Activated T-cell treated with anti-CD3 and anti-CD28 coated beads, Interleukin-2, amount 50 U/mL, for 72 hours (primary cell): ENCODE results near the gene XPR1. TPM values are rescaled to one million over a fixed set of nuclear protein-coding genes. Genes with fewer than 3 reads are reported as not detected.

Source experiments
- ATAC-seq, 2 donors: fragments of 150-1000 bp; cut with Tn5 transposase; replicated peaks in 1 of 2; 2 replicates each; pipeline ENCODE4 v1.10.0; 2021; ENCODE audit warnings: moderate library complexity in 2 of 2, mild to moderate bottlenecking in 1 of 2
- DNase-seq, 2 donors: peaks; one replicate each; pipeline ENCODE4 v3.0.0; 2021 to 2022; ENCODE audit warnings: mixed read lengths in 1 of 2
- H3K27ac Mint-ChIP-seq: one replicate; pipeline ENCODE4 v1.8.0; 2022; ENCODE audit warnings: mild to moderate bottlenecking, moderate library complexity, mixed read lengths
- H3K27me3 Mint-ChIP-seq: one replicate; pipeline ENCODE4 v1.8.0; 2022; ENCODE audit warnings: low read depth, mixed read lengths
- H3K36me3 Mint-ChIP-seq, 2 donors: one replicate each; pipeline ENCODE4 v1.8.0; 2022; ENCODE audit warnings: mixed read lengths in 2 of 2, mild to moderate bottlenecking in 1 of 2; ENCODE audit not compliant: insufficient read depth in 2 of 2
- H3K4me1 Mint-ChIP-seq: one replicate; pipeline ENCODE4 v1.8.0; 2022; ENCODE audit warnings: low read depth, mixed read lengths
- H3K4me3 Mint-ChIP-seq, 2 donors: one replicate each; pipeline ENCODE4 v1.8.0; 2022; ENCODE audit warnings: mild to moderate bottlenecking in 2 of 2, mixed read lengths in 2 of 2, moderate library complexity in 2 of 2
- H3K9me3 Mint-ChIP-seq, 2 donors: one replicate each; pipeline ENCODE4 v1.8.0; 2022; ENCODE audit warnings: mixed read lengths in 2 of 2
- total RNA-seq, 2 donors: library from RNA; stranded (reverse); gene quantifications; one replicate each; pipeline ENCODE4 v1.2.3, GENCODE V29; 2022

XPR1 gene
- total RNA-seq, 2 donors from 2014 or later: 17.8 to 20.3 TPM

- H3K27me3 Mint-ChIP-seq: peaks cover 7% of the 10 kb centered on the region
- no peak for DNase-seq
- ATAC-seq: peak in 1 of 2 donors; percentile 16
- H3K9me3 Mint-ChIP-seq: no peaks in the 10 kb centered on the region
- peaks cover 14% of the 10 kb centered on the region for H3K4me1 Mint-ChIP-seq
- no peaks in the 10 kb centered on the region for H3K36me3 Mint-ChIP-seq
- H3K27ac Mint-ChIP-seq: no peak overlapping the region
- no peak overlapping the region for H3K4me3 Mint-ChIP-seq
Observed at GRCh38 chr1:180927841-180928240, 296.0 kb downstream of the XPR1 start.

GRCh38 chr1:180928331-180929230, 296.8 kb downstream of the XPR1 start:
- H3K4me1 Mint-ChIP-seq: peaks cover 14% of the 10 kb centered on the region
- no peaks in the 10 kb centered on the region for H3K9me3 Mint-ChIP-seq
- H3K27ac Mint-ChIP-seq: no peak overlapping the region
- DNase-seq (no peak), ATAC-seq (no peak)
- peaks cover 5% of the 10 kb centered on the region for H3K27me3 Mint-ChIP-seq
- no peaks in the 10 kb centered on the region for H3K36me3 Mint-ChIP-seq
- H3K4me3 Mint-ChIP-seq: no peak overlapping the region

- H3K27ac Mint-ChIP-seq: no peak overlapping the region
- no peaks in the 10 kb centered on the region for H3K36me3 Mint-ChIP-seq
- DNase-seq (no peak), ATAC-seq (no peak)
- H3K9me3 Mint-ChIP-seq: no peaks in the 10 kb centered on the region
- H3K4me3 Mint-ChIP-seq: no peak overlapping the region
- peaks cover 15% of the 10 kb centered on the region for H3K4me1 Mint-ChIP-seq
- H3K27me3 Mint-ChIP-seq: no peaks in the 10 kb centered on the region
Observed at GRCh38 chr1:180929389-180929788, 297.6 kb downstream of the XPR1 start.

GRCh38 chr1:180930687-180931086, 298.9 kb downstream of the XPR1 start:
- DNase-seq (no peak), ATAC-seq (no peak)
- Mint-ChIP-seq H3K27ac (no peak overlapping the region), H3K9me3 (no peaks in the 10 kb centered on the region), H3K36me3 (no peaks in the 10 kb centered on the region), H3K4me3 (no peak overlapping the region), H3K4me1 (peaks cover 20% of the 10 kb centered on the region), H3K27me3 (no peaks in the 10 kb centered on the region)

GRCh38 chr1:180931529-180931928, 299.7 kb downstream of the XPR1 start:
- Mint-ChIP-seq H3K36me3 (no peaks in the 10 kb centered on the region), H3K9me3 (no peaks in the 10 kb centered on the region), H3K27me3 (no peaks in the 10 kb centered on the region), H3K27ac (no peak overlapping the region), H3K4me1 (peaks cover 14% of the 10 kb centered on the region), H3K4me3 (no peak overlapping the region)
- ATAC-seq: no peak
- DNase-seq: no peak

- Mint-ChIP-seq H3K27ac (no peak overlapping the region), H3K9me3 (no peaks in the 10 kb centered on the region), H3K4me1 (peaks cover 5% of the 10 kb centered on the region), H3K27me3 (no peaks in the 10 kb centered on the region), H3K4me3 (no peak overlapping the region), H3K36me3 (no peaks in the 10 kb centered on the region)
- DNase-seq: no peak
- ATAC-seq: no peak
Observed at GRCh38 chr1:180932378-180932777, 300.6 kb downstream of the XPR1 start.

GRCh38 chr1:180933141-180933540, 301.3 kb downstream of the XPR1 start:
- H3K27ac Mint-ChIP-seq: no peak overlapping the region
- no peaks in the 10 kb centered on the region for H3K36me3 Mint-ChIP-seq
- peaks cover 5% of the 10 kb centered on the region for H3K4me1 Mint-ChIP-seq
- H3K9me3 Mint-ChIP-seq: no peaks in the 10 kb centered on the region
- H3K4me3 Mint-ChIP-seq: no peak overlapping the region
- no peak for ATAC-seq
- no peak for DNase-seq
- no peaks in the 10 kb centered on the region for H3K27me3 Mint-ChIP-seq

- peaks cover 5% of the 10 kb centered on the region for H3K4me1 Mint-ChIP-seq
- no peak overlapping the region for H3K27ac Mint-ChIP-seq
- ATAC-seq (no peak), DNase-seq (no peak)
- no peak overlapping the region for H3K4me3 Mint-ChIP-seq
- no peaks in the 10 kb centered on the region for H3K9me3 Mint-ChIP-seq
- no peaks in the 10 kb centered on the region for H3K36me3 Mint-ChIP-seq
- no peaks in the 10 kb centered on the region for H3K27me3 Mint-ChIP-seq
Observed at GRCh38 chr1:180934563-180934962, 302.7 kb downstream of the XPR1 start.

- Mint-ChIP-seq H3K27ac (no peak overlapping the region), H3K27me3 (no peaks in the 10 kb centered on the region)
Observed at GRCh38 chr1:180935326-180936109, 303.7 kb downstream of the XPR1 start.

GRCh38 chr1:180936110-180937011, 304.5 kb downstream of the XPR1 start:
- Mint-ChIP-seq H3K36me3 (no peaks in the 10 kb centered on the region), H3K4me3 (no peak overlapping the region), H3K4me1 (peaks cover 5% of the 10 kb centered on the region), H3K27ac (no peak overlapping the region), H3K27me3 (no peaks in the 10 kb centered on the region), H3K9me3 (no peaks in the 10 kb centered on the region)
- DNase-seq (no peak), ATAC-seq (no peak)

More at GRCh38 chr1:180935326-180936109, 303.7 kb downstream of the XPR1 start:
- ATAC-seq (no peak), DNase-seq (no peak)
- no peaks in the 10 kb centered on the region for H3K36me3 Mint-ChIP-seq
- H3K4me3 Mint-ChIP-seq: no peak overlapping the region
- peaks cover 5% of the 10 kb centered on the region for H3K4me1 Mint-ChIP-seq
- H3K9me3 Mint-ChIP-seq: no peaks in the 10 kb centered on the region

GRCh38 chr1:180937012-180937372, 305.2 kb downstream of the XPR1 start:
- no peak for ATAC-seq
- Mint-ChIP-seq H3K4me3 (no peak overlapping the region), H3K27ac (no peak overlapping the region), H3K36me3 (no peaks in the 10 kb centered on the region), H3K27me3 (no peaks in the 10 kb centered on the region), H3K9me3 (no peaks in the 10 kb centered on the region), H3K4me1 (peaks cover 5% of the 10 kb centered on the region)
- DNase-seq: no peak

GRCh38 chr1:180937624-180938225, 305.9 kb downstream of the XPR1 start:
- ATAC-seq (no peak), DNase-seq (no peak)
- Mint-ChIP-seq H3K36me3 (no peaks in the 10 kb centered on the region), H3K27me3 (no peaks in the 10 kb centered on the region), H3K4me1 (peaks cover 5% of the 10 kb centered on the region), H3K9me3 (no peaks in the 10 kb centered on the region), H3K27ac (no peak overlapping the region), H3K4me3 (no peak overlapping the region)
